ENCODE data around the gene PHACTR3. TPM values are rescaled to one million over a fixed set of nuclear protein-coding genes. Genes with fewer than 3 reads are reported as not detected.

PHACTR3 gene
- total RNA-seq, 1 donor from 2014 or later, result 22.3 TPM

GRCh38 chr20:59599941-59600340 is 4.4 kb upstream of the PHACTR3 start:
- Mint-ChIP-seq H3K9me3 (no peaks in the 10 kb centered on the region), H3K36me3 (ENCODE audit: low read depth) (no peaks in the 10 kb centered on the region), H3K27ac (ENCODE audit: unreplicated experiment) (no peak overlapping the region), H3K4me3 (no peak overlapping the region), H3K27me3 (ENCODE audit: low read depth) (peaks cover 95% of the 10 kb centered on the region), H3K4me1 (no peaks in the 10 kb centered on the region)
- TF ChIP-seq CTCF (conservative IDR thresholded peaks at IDR 0.05), result no peak
- DNase-seq (ENCODE audit: low read depth, low spot score), result no peak

- TF ChIP-seq CTCF (conservative IDR thresholded peaks at IDR 0.05), result no peak
- Mint-ChIP-seq H3K4me3 (no peak overlapping the region), H3K9me3 (no peaks in the 10 kb centered on the region), H3K27me3 (ENCODE audit: low read depth) (peaks cover 94% of the 10 kb centered on the region), H3K27ac (ENCODE audit: unreplicated experiment) (no peak overlapping the region), H3K4me1 (no peaks in the 10 kb centered on the region), H3K36me3 (ENCODE audit: low read depth) (no peaks in the 10 kb centered on the region)
- DNase-seq (ENCODE audit: low read depth, low spot score), result no peak
These were observed 3.9 kb upstream of the PHACTR3 start for GRCh38 chr20:59600472-59600871.

- Mint-ChIP-seq H3K4me1 (peaks cover 16% of the 10 kb centered on the region), H3K36me3 (ENCODE audit: low read depth) (no peaks in the 10 kb centered on the region), H3K27me3 (ENCODE audit: low read depth) (peaks cover 94% of the 10 kb centered on the region), H3K9me3 (no peaks in the 10 kb centered on the region), H3K27ac (ENCODE audit: unreplicated experiment) (no peak overlapping the region), H3K4me3 (no peak overlapping the region)
- no peak for DNase-seq (ENCODE audit: low read depth, low spot score)
- TF ChIP-seq CTCF (conservative IDR thresholded peaks at IDR 0.05), result no peak
These were observed 1.7 kb upstream of the PHACTR3 start for GRCh38 chr20:59602546-59603080.

- no peaks in the 10 kb centered on the region for H3K36me3 Mint-ChIP-seq (ENCODE audit: low read depth)
- no peak for TF ChIP-seq CTCF (conservative IDR thresholded peaks at IDR 0.05)
- peak overlapping the region; percentile 19 for H3K4me3 Mint-ChIP-seq
- no peak overlapping the region for H3K27ac Mint-ChIP-seq (ENCODE audit: unreplicated experiment)
- no peak for DNase-seq (ENCODE audit: low read depth, low spot score)
- H3K9me3 Mint-ChIP-seq, result no peaks in the 10 kb centered on the region
- peaks cover 16% of the 10 kb centered on the region for H3K4me1 Mint-ChIP-seq
- H3K27me3 Mint-ChIP-seq (ENCODE audit: low read depth), result peaks cover 94% of the 10 kb centered on the region
These were observed 1.2 kb upstream of the PHACTR3 start for GRCh38 chr20:59603176-59603575.

GRCh38 chr20:59604741-59605600 is 631 bp downstream of the PHACTR3 start:
- Mint-ChIP-seq H3K36me3 (ENCODE audit: low read depth) (no peaks in the 10 kb centered on the region), H3K4me3 (peak overlapping the region; percentile 85), H3K27ac (ENCODE audit: unreplicated experiment) (peak overlapping the region; percentile 83), H3K27me3 (ENCODE audit: low read depth) (peaks cover 90% of the 10 kb centered on the region), H3K9me3 (no peaks in the 10 kb centered on the region), H3K4me1 (peaks cover 19% of the 10 kb centered on the region)
- peak; percentile 37 for DNase-seq (ENCODE audit: low read depth, low spot score)
- TF ChIP-seq CTCF (conservative IDR thresholded peaks at IDR 0.05), result no peak
